Fibroblast of peridontal ligament (primary cell): ENCODE data around the gene TRIM65.
"Not testable (repeated sequence)": the region's sequence is repeated elsewhere in the genome, so short reads cannot be mapped to it uniquely, and the experiment has no call there.

Experiments
- DNase-seq: peaks from one replicate; pipeline ENCODE4 v3.0.0-alpha.2; 2010; ENCODE audit errors: extremely low read depth

Gene TRIM65

DNA sequence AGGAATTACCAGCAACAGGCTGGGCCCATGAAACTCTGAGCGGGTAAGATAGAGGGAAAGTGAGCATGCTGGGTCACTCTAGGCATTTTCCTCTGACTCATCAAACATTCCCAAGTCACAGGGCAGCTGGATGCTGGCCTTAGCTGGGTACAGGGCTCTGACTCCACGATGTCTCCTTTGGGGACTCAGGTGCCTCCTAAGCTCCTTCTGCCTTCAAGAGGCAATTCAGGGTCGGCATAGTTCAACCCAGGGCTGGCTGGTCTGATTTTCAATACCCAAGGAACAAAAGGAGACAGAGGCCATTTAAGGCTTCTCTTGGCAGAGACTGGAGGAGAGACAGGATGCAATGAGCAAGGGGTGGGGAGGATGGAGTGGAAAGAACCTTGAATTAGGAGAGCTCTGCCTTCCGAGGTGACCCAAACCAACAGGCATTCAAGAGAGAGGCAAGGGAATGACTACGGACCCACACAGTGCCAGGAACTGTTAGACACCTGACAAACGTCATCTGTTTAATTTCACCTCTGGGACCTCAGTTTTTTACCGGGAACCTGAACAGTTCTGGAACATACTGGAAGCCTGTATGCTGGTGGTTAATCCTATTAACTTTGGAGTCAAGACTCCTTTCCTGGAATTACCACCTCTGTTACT, 42.5 kb downstream of the TRIM65 start:
- DNase-seq: peak; percentile 59

DNA sequence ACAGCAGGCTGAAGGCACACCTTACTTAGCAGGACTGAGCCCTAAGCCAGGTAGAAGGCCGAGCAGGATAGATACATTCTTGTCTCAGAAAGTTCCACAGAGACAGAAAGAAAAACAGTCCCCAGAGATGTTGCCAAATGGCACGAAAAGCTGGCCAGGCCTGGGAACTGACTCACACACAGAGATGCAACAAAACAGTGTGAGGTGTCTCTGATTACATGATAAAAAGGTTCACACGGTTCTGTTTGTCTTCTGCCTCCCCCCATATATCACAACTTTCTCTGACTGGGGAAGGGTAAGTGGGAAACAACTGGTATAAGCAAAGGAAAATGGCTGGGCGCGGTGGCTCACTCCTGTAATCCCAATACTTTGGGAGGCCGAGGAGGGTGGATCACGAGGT, 43.3 kb downstream of the TRIM65 start:
- DNase-seq: peak; percentile 13

DNA sequence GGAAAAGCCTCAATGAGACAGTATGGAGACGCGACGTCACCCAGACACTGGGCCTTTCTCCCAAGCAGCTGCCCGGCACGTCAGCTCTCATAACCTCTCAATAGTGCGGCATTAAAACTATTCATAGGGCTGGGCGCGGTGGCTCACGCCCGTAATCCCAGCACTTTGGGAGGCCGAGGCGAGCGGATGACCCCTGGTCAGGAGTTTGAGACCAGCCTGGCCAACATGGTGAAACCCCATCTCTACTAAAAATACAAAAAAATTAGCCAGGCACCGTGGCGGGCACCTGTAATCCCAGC, 45.1 kb downstream of the TRIM65 start:
- not testable (repeated sequence) for DNase-seq

DNA sequence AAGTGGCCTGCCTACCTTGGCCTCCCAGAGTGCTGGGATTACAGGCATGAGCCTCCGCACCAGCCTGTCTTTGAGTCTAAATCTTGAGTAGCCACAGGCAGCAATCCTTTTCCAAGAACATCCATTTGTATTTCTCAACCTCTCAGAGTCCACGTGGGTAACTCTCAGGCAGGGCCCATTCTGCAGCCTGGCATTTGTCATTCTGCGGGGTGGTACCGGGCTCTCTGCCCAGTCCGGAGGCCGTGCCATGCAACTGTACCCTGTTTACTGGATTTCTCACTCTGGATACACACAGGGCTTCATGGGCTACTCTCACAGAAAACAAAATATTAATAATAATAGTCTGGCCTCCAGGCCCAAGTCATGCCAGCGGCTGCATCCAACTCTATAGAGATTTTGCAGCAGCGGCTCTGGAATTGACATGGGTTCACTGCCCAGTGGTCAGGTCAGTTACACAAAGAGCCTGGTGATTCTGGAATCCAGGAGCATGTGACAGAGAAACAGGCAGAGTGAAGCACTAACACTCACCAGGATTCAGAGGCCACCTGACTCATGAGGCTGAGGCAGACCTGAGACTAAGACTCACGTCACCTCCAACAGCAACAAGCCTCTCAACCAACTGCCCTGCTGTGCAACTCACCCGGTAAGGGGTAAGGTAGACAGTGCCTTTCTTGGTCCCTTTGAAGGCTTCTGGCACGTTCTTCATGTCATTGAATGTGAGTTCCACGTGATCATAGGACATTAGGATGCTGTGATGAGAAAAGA, 45.6 kb downstream of the TRIM65 start:
- no peak for DNase-seq

DNA sequence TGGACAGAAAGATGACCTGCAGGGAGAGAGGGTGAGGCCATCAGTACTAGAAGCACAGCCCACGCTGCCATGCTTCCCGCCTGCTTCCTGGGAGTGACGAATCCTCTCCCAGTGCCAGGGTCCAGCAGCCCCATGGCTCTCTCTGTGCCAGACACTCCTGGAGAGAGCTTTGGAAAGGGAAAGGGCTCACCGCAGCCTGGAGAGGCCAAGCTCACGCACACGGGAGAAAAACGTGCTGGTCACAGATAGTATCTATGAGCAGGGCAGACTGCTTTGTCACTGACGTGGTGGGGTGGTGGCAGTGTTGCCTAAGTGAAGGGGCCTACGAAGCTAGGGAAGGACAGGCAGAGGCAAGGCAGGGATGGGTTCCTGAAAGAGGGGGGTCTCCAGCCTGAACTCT, 47.0 kb downstream of the TRIM65 start:
- DNase-seq: no peak

DNA sequence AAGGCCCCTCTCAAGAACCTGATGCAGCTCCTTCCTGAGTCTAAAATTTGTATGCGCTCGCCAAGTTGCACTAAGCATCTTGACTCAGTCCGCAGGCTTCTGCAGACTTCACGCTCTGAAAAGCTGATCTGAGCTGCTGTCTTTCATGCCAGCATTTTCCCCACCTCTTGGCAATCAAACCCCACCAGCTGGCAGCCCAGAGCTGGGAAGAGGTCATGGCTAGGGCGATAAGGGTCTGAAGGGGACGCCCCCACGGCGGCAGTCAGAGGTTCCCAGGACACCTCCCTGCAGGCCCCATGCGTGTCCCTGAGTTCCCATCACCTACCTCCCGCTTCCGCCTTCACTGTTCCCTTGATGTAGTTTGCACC, 47.5 kb downstream of the TRIM65 start:
- no peak for DNase-seq

DNA sequence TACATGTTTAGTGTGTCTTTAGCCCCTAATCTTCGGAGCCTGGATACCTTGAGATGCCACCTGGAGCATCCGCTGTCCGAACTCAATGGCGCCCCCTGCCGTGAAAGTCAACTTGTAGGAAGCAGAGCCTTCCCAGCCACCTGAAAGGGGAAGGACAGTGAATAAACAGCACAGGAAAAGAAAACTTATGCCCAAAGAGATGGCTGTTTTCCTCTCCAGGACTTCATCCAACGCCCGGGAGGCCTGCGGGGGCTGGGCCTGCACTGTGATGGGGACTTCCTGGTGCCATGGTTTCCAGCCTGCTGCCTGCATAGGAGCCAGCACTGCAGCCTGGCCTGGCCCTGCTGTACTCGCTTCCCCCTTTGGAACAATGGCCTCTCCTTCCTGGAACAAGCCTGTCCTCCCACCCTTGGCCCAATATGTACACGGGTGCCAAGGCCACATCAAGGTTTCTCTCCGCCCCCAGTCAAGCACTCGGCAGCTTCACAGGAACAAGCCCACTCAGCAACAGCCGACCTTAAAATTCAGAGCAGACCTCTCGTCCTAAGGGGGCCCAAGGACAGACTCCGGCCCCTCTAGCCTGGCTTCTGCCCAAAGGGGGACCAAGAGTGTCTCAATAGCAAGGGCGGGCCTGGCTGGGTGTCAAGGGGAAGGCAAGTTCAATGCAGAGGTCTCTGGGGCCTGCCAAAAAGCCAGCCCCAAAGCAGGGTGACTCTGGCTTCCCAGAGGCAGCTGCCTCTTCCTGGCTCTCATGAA, 48.0 kb downstream of the TRIM65 start:
- peak; percentile 33 for DNase-seq

DNA sequence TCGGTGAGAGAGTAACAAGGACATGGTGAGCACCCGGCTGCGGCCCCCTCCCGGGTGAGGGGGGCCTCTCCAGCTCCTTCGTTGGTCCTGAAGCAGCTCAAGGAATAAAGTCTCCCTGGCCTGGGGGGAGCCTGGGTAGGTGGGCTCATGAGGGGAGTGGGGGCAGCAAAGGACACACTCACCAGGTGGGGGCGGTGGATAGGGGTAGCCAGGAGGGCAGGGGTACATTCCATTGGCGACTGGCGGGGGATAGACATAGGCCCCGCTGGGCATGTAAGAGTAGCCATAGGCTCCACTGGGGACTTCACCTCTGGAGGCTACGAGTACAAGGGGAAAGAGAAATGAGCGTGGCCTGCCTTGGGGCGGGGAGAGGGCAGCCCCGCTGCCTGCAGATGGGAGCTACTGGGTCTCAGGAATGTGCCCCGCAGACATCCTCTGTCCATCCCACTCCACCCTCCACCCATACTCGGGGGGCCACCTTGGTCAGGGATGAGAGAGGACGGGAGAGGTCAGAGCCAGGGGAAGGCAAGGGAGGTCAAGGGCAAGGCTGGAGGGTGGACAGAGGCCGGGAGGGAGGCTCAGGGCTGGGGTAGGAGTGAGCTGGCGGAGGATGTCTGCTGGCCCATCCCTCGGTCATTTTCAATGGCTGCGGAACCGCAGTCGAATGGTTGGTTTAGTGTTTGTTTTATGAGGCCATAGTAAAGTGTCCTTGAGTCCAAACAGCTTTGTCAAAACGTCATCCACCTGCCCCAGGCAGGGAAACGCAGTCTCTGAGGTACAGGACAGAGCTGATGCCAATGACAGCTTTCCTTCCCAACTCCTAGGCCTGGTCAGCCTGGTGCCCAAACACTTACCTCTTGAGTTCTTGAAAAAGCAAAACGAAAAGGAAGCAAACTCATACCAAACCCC, 48.9 kb downstream of the TRIM65 start:
- DNase-seq: no peak

DNA sequence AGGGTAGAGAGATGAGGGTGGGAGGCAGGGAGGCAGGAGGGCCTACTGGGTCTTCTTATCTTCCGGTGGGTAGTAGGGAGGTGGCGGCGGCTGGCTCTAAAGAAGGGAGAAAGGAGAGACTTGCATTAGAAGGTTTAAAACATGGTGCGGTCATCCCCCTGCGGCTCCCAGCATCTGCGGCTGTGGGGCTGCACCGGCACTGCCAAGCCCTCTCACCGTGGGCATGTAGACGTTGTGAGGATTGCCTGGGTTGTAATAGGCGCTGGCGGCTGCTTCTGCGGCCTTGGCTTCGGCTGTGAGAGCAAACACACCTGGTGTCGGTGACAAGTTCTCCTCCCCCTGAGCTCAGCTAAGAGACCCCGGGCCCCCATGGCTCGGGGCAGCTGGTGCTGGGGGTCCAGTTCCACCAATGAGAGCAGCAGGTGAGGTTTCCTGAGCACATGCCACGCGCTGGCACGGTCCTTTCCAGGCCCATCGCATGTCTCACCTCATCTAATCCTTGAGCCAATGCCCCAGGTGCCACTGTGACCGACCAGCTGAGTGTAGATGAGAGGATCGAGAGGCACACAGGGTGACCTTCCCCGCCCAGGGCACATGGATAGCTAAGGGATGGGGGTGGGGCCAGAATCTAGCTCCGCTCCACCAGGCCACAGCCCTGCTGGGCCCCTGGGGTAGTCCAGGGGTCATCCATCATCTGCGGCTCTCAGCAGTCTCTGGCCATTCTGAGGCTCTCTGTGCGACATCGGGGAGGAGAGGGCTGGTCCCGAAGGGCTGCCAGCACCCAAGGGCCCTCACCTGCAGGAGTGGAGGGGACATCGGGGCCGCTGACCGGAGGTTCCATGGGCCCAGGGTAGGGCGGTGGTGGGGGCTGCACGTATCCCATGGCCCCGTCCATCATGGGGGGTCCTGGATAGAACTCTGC, 49.8 kb downstream of the TRIM65 start:
- DNase-seq: no peak

DNA sequence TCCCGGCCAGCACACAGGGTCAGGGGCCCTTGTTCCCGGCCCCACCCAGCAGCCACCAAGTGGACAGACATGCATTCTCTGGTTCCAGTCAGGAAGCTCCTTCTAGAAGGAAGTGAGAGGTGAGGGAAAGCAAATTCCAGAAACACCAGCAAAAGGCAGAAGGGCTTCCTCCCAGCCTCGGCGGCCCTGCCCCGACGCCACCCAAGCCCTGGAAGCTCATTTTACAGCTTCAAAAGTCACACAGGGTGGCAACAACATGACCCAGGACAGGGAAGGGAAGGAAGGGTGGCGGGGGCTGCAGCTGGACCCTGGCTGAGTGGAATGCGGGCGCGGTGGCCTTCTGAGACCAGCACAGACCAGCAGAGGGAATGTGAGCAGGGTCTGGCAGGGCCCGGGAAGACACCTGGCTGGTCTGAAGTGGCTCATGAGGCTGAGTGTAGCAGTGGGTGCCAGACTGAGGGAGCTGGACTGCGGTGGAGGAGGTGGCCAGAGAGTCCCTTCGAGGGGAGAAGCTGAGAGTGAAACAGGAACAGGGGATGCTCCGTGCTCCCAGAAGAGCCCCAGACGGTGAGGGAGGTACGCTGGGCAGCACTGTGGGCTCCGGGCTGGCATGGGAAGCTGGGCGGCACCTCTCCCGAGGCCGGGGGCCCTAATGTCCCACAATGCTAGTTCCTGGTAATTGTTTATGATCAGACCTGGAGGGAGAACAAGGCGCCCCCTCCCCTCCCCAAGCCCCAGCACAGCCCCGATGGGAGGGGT, 50.6 kb downstream of the TRIM65 start:
- no peak for DNase-seq

DNA sequence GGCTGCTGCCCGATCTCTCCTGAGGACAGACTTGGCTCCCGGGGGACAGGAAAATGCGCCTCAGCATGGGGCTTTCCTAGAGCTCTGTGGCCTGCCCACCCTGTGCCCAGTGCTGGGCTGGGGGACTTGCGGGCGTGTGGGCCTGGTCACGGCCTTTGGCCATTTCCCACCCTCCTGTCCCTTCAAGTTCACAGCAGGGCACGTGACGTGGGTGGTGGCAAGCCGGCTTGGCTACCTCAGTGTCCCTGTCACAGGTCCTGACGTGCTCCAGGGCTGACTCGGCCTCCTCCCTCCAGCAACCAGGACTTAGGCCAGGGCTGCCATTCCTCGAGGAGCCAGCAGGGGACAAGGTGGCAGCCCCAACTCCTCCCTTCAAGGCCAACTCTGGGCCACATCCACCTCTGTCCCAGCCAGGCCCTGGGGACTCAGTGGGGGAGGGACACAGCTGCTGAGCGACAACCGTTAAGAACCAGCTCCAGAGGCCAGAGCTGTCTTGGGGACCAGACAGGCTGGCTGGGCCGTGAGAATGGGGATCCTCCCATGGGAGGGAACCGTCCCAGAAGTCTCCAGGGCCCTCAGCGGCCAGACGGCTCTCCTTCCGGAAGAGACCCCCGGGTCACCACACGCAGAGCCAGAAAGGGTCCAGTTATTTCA, 51.6 kb downstream of the TRIM65 start:
- peak; percentile 43 for DNase-seq

DNA sequence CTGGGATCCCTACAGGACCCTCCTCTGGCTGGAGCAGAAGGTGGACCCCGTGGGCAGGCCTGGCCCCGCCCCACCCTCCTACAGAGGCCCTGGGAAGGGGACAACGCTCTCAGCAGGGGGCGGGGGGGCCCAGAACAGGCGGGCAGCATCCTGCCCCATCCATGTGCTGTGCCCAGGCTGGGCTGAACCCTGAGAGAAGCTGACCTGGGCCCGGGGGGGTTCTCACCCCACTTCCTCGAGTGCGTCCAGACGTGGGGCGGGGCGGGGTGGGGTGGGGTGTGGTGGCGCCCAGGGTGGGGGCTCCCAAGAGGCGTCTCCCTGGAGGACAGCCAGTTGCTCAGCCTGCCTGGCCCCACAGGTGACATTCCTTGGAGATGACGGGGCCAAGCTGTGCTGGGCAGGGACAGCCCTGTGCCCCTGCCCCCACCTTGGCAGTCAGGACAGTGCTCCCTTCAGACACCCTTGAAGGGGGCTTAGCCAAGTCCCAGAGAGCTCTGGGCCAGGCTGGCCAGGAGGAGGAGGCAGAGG, 52.2 kb downstream of the TRIM65 start:
- DNase-seq: no peak

DNA sequence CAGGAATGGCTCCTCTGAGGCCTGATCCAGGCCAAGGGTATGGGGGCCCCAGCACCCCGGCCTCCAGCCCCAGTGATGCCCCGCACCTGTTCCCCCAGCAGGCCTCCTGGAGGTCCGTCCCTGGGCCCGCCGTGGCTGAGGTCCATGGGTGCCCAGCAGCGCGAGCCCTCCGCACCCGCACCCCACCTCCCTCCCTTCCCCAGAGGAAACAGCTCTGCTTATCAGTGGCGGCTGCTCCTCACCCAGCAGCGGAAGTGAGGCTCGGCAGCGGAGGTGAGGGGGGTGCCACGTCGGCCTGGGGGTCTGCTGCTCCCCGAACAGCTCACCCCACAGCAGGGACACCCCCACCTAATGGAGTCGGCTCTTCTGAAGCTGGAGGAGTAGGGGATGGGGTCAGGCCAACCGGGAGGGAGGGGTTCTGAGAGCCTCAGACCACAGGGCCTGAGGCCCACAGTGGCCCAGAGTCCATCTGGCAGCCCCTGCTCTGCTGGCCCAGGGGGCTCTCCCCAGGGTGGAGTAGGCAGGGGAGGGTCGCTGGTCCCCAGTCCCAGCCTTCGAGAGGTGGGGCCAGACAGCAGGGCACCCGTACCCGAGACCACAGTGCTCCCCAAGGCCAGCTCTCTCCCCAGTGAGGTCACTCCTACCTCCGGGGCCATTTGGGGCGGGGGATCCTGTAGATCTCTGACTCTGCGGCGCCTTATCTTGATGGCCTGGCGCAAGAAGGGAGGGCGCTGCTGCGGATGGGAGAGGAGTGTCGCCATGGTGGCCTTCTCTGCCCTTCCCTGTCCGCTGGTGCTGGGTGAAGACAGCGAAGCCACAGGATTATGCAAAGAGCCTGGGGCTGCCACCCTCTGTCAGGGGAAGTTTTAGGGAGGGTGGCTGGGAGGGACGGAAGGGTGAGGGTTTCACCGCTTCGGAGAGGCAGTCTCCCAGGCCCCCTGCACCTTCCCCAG, 52.9 kb downstream of the TRIM65 start, which contains the start of gene UNC13D:
UNC13D (minus strand) TSS at position 828 of the 953 bp plus-strand sequence; CDS start at position 761, 67 bp downstream.
- DNase-seq: no peak

DNA sequence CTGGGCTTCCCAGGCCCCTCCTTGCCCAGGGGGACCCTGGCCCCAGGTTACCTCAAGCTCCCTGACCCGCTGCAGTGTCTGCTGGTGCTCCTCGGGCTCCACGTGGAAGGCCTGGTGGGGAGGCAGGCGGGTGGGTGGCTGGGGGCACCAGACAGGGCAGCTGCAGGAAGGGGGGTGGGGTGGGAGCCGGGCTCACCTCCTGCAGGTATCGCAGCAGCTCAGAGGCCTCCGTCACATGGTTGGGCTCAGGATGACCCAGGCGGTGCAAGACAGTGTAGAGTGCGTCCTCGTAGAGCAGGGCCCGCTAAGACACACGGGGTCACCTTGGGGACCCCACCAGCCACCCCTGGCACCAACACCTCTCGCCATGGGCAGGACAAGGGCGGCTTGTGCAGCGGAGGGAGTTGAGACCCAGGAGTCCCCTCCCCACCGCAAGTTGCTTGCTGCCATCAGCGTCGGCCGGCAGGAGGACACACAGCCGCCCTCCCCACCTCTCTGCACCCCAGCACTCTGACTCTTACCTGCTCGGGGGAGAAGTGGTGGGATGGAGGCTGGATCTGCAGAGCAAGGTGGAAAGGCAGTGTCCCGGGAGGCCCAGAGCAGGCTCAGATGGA, 53.7 kb downstream of the TRIM65 start:
- DNase-seq: no peak

DNA sequence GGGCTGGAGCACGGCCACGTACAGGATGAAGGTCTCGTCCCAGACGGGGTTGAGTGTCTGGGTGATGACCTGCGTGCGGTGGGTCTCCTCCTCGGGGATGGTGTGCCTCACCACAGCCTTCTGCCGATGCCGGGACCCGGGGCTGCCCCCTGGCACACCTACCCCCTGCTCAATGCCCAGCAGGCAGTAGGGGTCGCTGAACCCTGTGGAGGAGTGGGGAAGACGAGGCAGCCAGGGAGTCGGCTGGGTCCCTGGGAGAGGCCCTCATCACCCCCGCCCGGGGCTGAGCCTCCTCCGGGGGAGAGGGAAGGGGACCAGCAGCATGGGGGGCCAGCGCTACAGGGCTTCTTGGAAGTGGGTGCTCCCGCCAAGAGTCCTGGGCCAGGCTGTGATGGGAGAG, 54.3 kb downstream of the TRIM65 start:
- DNase-seq: no peak

DNA sequence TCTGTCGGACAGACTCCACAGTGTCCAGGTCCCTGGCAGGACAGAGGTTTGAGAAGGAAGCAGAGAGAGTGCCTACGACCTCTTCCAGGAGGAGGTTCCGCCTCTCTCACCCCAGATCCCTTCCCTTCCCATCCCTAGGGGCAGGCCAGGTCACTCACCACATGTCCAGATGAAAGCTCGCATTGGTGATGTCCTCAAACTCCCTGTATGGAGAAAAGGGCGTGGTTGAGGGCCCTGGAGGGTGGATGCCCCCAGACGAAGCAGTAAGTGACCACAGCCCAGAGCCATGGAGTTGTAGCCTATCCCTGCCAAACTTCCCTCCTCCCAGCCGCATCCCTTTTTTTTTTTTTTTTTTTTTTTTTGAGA, 56.0 kb downstream of the TRIM65 start:
- DNase-seq: no peak

DNA sequence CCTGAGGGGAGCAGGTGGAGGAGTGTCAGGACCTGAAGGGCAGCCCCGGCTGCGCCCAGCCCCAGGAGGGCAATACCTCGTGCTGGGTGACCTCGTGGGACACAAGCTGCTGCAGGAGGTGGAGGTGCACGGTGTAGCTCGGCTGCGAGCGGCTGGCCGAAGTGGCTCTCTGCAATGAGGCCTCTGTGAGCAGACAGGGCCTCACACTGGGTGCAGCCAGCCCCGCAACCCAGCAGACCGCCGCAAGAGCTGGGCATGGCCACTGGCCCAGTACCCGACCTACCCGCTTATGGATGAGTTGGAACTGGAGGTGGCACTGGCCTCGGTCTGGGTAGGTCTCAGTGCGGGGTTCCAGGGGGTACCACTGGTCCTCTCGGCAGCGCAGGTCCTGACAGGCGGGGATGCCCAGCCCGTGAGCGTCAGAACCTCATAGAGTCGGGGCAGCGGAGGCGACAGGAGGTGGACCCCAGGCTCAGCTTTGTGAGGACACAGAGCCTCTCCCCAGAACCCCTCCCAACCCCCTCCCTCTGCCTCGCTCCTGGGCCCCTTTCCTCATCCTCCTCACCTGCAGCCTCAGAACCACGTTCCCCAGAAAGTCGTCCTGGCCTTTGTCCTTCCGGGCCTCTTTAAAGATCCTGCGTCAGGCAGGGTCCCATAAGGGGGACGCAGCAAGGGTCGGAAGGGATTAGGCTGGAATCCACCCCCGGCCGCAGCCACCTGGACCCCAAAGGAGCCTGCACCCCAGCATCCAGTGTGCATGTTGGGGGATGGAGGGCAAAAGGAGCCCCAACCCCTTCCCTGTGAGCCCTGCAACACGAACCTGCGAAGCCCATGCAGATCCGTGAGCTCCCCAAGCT, 56.6 kb downstream of the TRIM65 start:
- no peak for DNase-seq
